DMS 273 treated with DMSO at 0.1 percent for 48 hours (cell line): ENCODE measurements around the gene KIAA0930.

ENCODE experiments used
- DNase-seq: peaks from one replicate; lab custom pipeline; 2025; lab: John Stamatoyannopoulos, UW

The KIAA0930 gene

GRCh38 chr22:45237065-45237990 lies 3.4 kb downstream of the KIAA0930 start:
- no peak for DNase-seq

DNA sequence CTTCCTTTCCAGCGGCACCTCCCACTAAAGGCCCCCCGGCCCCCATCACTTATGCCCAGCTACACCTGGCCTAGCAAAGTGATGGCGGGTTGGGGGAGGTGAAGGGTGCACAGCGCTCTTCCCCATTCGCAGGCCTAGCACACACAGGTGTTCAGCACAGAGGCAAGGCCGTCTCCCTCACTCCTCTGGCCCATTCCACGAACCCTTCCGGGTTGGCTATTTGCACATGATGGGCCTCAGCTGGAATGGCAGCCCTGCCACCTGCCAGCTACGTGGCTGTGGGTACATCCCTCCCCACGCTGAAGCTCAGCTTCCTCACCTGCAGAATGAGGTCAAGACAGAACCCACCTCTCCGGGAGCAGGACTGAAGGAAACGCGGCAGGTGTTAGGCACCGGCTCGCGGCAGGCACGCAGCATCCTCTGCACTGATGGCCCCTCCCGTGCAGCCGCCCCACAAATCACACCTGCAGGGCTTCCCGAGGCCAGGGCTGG lies 4.8 kb downstream of the KIAA0930 start:
- DNase-seq: no peak

DNA sequence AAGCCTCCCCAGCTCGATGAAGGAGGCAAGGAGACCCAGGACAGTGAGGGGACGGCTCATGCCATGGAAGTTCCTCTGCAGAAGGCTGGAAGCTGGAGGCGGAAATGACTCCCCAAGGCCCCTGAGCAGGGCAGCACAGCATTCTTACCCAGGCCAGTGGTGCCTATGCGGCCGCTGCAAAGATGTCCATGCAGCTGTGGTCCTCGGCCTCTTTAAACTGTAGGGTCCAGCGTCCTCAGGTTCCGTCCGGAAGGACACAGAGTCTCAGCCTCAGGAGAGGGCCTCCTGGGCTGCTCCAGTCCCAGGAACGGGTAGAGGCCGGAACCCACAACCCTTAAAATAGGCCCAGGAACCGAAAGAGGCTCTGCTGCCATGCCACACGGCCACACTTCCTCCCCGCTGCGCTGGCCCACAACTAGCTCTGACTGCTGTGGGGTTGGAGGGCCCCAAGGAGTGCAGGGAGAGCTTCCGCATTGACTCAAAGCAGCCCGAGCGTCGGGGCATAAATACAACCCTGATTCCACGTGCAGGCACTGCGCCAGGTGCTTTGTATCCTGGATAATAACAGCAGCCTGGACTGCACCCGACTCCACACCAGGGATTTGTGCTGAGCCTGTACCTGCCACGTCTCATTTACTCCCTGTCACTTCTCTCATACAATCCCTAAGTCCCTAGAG lies 5.5 kb downstream of the KIAA0930 start:
- DNase-seq: no peak

- no peak for DNase-seq
These were observed 6.9 kb downstream of the KIAA0930 start for GRCh38 chr22:45233827-45234226.

DNA sequence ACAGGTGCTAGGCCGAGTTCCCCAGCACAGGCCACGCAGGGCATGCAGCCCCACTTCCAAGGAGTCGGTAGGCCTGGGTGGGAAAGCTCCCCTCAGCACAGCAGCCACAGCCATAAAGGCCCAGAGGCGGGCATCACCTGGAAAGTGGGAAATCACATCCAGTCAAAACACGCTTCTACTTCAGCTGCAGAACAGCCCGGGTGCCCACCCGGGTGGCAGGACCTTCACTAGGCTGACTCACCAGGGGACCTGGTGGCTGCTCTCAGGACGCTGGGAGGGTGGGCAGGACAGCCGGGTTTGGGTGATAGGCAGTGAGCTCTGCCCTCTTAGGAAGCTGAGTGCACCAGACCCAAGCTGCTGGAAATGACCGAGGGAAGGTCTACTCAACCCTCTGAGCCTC lies 7.3 kb downstream of the KIAA0930 start:
- DNase-seq: no peak

- DNase-seq: no peak
These were observed 9.4 kb downstream of the KIAA0930 start for GRCh38 chr22:45231293-45231692.

DNA sequence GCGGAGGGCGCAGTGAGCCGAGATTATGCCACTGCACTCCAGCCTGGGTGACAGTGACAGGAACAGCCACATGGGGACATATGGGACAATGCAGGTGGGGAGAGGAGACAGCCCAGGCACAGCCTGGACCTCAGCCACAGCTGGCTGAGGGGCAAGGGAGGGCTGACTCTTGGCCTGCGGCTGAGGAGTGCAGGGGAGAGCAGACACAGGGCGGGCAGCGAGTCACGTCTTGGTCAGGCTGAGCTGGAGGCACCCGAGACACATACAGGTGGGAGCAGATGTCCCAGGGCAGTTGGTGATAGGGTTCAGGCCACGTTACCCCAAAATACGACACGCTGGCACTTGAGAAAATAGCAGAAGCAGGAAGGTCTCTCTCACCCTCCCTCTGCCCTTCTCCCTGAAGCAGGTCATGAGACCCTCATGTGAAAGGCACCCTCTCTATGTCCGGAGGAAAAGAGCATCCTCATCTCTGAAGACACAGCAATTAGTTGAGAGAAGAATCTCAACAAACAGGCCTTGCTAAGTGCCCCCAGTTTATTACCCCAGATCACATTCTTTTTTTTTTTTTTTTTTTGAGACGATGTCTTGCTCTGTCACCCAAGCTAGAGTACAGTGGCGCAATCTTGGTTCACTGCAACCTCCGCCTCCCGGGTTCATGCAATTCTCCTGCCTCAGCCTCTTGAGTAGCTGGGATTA lies 10.5 kb downstream of the KIAA0930 start:
- no peak for DNase-seq

- DNase-seq: no peak
These were observed 11.5 kb downstream of the KIAA0930 start for GRCh38 chr22:45229181-45229580.

DNA sequence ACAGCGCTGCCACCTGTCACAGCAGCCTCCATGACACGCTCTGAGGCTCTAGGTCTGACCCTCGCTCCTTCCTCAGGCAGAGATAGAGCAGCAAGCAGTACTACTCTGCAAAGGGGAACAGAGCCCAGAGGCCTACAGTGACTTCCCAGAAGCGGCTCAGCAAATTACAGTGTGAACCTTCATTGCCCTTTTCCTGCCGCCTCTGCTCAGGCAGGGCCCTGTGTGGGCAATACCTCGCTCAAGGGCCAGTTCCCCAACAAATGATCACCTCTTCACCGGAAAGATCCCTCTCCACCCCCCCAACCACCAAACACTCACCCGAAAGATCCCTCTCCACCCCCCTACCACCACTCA lies 12.3 kb downstream of the KIAA0930 start:
- DNase-seq: no peak

GRCh38 chr22:45227645-45228400 lies 12.9 kb downstream of the KIAA0930 start:
- DNase-seq: no peak

- DNase-seq: no peak
These were observed 14.0 kb downstream of the KIAA0930 start for GRCh38 chr22:45226503-45227186.

- no peak for DNase-seq
These were observed 14.8 kb downstream of the KIAA0930 start for GRCh38 chr22:45225732-45226502.

DNA sequence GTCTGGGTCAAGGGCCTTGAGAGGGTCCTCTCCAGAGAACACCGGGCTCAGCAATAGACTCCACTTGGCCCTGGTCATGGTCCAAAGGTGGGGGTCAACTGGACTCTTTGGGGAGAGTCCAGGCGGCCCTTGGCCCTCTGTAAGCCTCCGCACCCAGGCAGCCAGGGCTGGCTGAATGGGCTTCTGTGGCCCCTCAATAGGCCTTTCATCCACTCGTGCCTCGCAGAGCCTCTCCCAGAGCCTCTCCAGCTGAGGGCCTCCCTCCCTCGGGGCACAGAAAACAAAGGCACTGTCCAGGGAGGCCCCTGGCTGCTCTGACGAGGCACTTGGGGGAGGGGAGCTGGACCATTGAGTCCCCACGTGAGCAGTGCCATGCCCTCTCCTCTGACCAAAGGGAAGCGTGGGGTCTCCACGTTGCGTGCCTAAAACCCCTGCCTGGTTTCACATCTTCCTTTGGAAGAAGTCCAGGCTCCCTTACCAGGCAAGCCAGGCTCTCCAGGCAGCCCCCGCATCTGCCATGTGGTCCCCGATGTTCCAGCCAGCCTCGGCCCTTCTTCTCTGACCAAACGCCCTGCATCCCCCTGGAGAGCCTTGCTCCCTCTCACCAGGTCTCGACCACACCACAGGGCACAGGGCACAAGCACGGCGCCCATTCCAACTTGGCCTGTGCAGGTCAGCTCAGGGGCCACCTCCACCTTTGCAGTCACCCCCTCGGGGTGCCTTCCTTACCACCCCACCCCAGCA lies 15.5 kb downstream of the KIAA0930 start:
- no peak for DNase-seq

- no peak for DNase-seq
These were observed 16.4 kb downstream of the KIAA0930 start for GRCh38 chr22:45224331-45224730.

DNA sequence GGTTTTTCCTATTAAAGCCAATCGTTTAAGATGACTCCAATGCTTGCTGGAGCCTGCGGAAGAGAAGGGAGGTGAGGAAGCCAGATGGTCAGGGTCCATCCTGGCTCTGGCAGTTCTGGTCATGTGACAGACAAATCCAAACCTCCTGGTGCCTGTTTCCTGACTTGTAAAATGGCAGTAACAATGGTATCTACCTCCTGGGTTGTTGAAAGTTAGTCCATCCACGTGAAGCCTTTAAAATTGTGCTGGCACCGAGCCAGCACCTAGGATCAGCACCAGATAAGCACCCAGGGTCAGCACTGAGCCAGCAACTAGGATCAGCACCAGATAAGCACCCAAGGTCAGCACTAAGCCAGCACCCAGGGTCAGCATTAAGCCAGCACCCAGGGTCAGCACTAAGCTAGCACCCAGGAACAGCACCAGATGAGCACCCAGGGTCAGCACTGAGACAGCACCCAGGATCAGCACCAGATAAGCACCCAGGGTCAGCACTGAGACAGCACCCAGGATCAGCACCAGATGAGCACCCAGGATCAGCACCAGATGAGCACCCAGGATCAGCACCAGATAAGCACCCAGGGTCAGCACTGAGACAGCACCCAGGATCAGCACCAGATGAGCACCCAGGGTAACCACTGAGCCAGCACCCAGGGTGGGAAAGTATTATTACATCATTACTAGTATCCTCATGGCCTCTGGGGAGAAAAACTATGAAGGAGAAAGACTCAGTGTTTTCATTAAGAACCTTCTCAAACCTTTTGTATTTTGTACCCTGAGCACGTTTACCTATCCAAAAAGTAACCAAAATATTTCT lies 17.2 kb downstream of the KIAA0930 start:
- DNase-seq: no peak

GRCh38 chr22:45221201-45221600 lies 19.5 kb downstream of the KIAA0930 start:
- DNase-seq: no peak

DNA sequence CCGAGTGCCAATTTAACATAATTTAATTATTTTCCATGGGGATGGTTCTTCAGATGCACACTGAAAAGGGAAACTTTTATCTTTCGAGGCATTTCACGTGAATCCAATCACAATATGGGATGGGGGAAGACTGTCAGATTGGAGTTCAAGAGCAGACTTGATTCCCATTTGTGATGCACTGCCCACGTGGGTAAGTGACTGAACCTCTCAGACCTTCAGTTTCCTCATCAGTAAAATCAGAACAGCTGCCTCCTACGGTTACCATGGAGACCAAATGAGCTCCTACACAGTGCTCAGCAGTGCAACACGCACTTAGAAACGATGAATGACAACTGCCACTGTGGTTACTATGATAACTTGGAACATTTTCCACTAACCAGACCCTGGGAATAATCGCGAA lies 21.7 kb downstream of the KIAA0930 start:
- no peak for DNase-seq

- DNase-seq: no peak
These were observed 22.9 kb downstream of the KIAA0930 start for GRCh38 chr22:45217806-45218205.

DNA sequence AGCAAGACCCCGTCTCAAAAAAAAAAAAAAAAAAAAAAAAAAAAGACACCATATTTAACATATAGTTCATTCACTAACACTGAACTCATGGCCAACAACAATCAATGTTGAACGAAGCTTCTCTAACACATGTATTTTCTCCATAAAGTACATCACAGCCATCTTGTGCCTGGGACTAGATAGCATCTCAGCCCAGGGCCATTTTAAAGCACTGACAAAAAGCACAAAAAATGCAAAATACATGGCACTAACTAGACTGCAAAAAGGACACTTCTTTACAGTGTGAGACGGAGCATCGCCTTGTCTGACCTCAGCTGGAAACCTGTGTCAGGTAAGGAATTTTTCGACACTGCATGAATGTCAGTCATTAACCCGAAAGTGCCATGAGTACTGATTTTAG lies 23.3 kb downstream of the KIAA0930 start:
- DNase-seq: no peak
